Astrocyte of the cerebellum (primary cell): ENCODE measurements around the gene CWF19L2.
"Not testable (repeated sequence)": the region's sequence is repeated elsewhere in the genome, so short reads cannot be mapped to it uniquely, and the experiment has no call there.

Experiments
- DNase-seq: peaks from one replicate; pipeline ENCODE4 v3.0.0-alpha.2; 2011; ENCODE audit warnings: low read depth
- H3K4me3 ChIP-seq: 2 replicates; pipeline ENCODE4 v1.5.1; 2011; ENCODE audit warnings: mild to moderate bottlenecking, low read depth, low read length, moderate library complexity
- CTCF ChIP-seq: IDR thresholded peaks from 2 replicates; pipeline ENCODE4 v1.5.1; 2012; ENCODE audit warnings: low read length, low read depth, moderate library complexity, mild to moderate bottlenecking; ENCODE audit errors: missing control alignments
- in situ Hi-C: cut with HindIII; loops from 2 replicates; pipeline ENCODE4 v1.10.0; 2017; ENCODE audit warnings: low sequenced_read_pairs

CWF19L2 gene

GRCh38 chr11:107439586-107440167 lies 17.9 kb downstream of the CWF19L2 start:
- H3K4me3 ChIP-seq, result no peak overlapping the region
- in situ Hi-C loops, result no loop called here
- DNase-seq, result no peak
- TF ChIP-seq CTCF, result no peak

- no peak overlapping the region for H3K4me3 ChIP-seq
- in situ Hi-C loops, result no loop called here
- no peak for TF ChIP-seq CTCF
- no peak for DNase-seq
Measured at GRCh38 chr11:107438148-107438547, 19.5 kb downstream of the CWF19L2 start.

- H3K4me3 ChIP-seq, result no peak overlapping the region
- TF ChIP-seq CTCF, result no peak
- in situ Hi-C loops, result no loop called here
- DNase-seq, result no peak
Measured at GRCh38 chr11:107430525-107430924, 27.1 kb downstream of the CWF19L2 start.

- H3K4me3 ChIP-seq, result no peak overlapping the region
- DNase-seq, result peak; percentile 9
- no peak for TF ChIP-seq CTCF
- in situ Hi-C loops, result no loop called here
Measured at GRCh38 chr11:107427569-107428180, 29.9 kb downstream of the CWF19L2 start.

- no peak for TF ChIP-seq CTCF
- no peak overlapping the region for H3K4me3 ChIP-seq
- no peak for DNase-seq
- in situ Hi-C loops, result no loop called here
Measured at GRCh38 chr11:107413352-107413751, 44.3 kb downstream of the CWF19L2 start.

- in situ Hi-C loops, result no loop called here
- TF ChIP-seq CTCF, result no peak
- no peak for DNase-seq
- H3K4me3 ChIP-seq, result no peak overlapping the region
Measured at GRCh38 chr11:107408762-107409211, 48.8 kb downstream of the CWF19L2 start.

- no peak for DNase-seq
- in situ Hi-C loops, result no loop called here
- TF ChIP-seq CTCF, result no peak
- no peak overlapping the region for H3K4me3 ChIP-seq
Measured at GRCh38 chr11:107405260-107405659, 52.4 kb downstream of the CWF19L2 start.

- DNase-seq, in situ Hi-C loops, H3K4me3 ChIP-seq: not testable (repeated sequence)
Measured at GRCh38 chr11:107401131-107401530, 56.5 kb downstream of the CWF19L2 start.
